CD4-positive, alpha-beta T cell (primary cell): Measurements from ENCODE around the gene DCDC1. TPM values are rescaled to one million over a fixed set of nuclear protein-coding genes. Genes with fewer than 3 reads are reported as not detected.

Experiments
- ATAC-seq: fragments of 200-7000 bp; cut with Tn5 transposase; one replicate; pipeline ENCODE4 v1.10.0; 2022; ENCODE audit warnings: mild to moderate bottlenecking; ENCODE audit not compliant: poor library complexity
- CTCF ChIA-PET: fragments of 350-600 bp; sonication (Branson Sonifier 250); formaldehyde crosslinking; loops from one replicate; lab custom pipeline; 2021; ENCODE audit warnings: antibody characterized with exemption, inconsistent platforms; lab: Charles Lee
- POLR2A ChIA-PET: fragments of 350-600 bp; sonication (Branson Sonifier 250); formaldehyde crosslinking; loops from one replicate; lab custom pipeline; 2021; ENCODE audit warnings: antibody characterized with exemption, inconsistent platforms; lab: Charles Lee
- DNase-seq, 14 experiments: peaks; one replicate each; pipeline ENCODE4 v3.0.0-alpha.2; 2013 to 2020; ENCODE audit warnings: mixed read lengths in 2 of 14
- H3K27ac ChIP-seq, 2 donors: one replicate each; pipeline versions ENCODE4 v1.5.1 to v1.7.0; 2013; ENCODE audit warnings: low read length in 2 of 2, low read depth in 1 of 2, mild to moderate bottlenecking in 1 of 2
- H3K27me3 ChIP-seq, 2 experiments: 1 replicate in 1 of 2; 2 replicates in 1 of 2; pipeline versions ENCODE4 v1.6.1 to v1.7.0; 2013; ENCODE audit warnings: low read length in 2 of 2, control low read depth in 1 of 2, mild to moderate bottlenecking in 1 of 2, moderate library complexity in 1 of 2; ENCODE audit not compliant: insufficient read depth in 2 of 2, control insufficient read depth in 1 of 2
- H3K36me3 ChIP-seq: one replicate; pipeline ENCODE4 v1.6.1; 2013; ENCODE audit warnings: low read length, control low read depth; ENCODE audit not compliant: insufficient read depth
- H3K4me1 ChIP-seq: one replicate; pipeline ENCODE4 v1.6.1; 2013; ENCODE audit warnings: low read length, control low read depth; ENCODE audit not compliant: insufficient read depth
- H3K4me3 ChIP-seq: one replicate; pipeline ENCODE4 v1.5.1; 2013; ENCODE audit warnings: mild to moderate bottlenecking, low read length, moderate library complexity
- H3K9me3 ChIP-seq, 2 experiments: 1 replicate in 1 of 2; 2 replicates in 1 of 2; pipeline versions ENCODE4 v1.6.1 to v1.7.0; 2013; ENCODE audit warnings: low read length in 2 of 2, mild to moderate bottlenecking in 2 of 2, control low read depth in 1 of 2, moderate library complexity in 1 of 2; ENCODE audit not compliant: control insufficient read depth in 1 of 2, insufficient read depth in 1 of 2
- H3K27ac Mint-ChIP-seq: one replicate; pipeline ENCODE4 v1.8.0; 2020; ENCODE audit warnings: mixed read lengths
- H3K27me3 Mint-ChIP-seq: one replicate; pipeline ENCODE4 v1.8.0; 2021; ENCODE audit warnings: mixed read lengths
- H3K36me3 Mint-ChIP-seq: one replicate; pipeline ENCODE4 v1.8.0; 2021; ENCODE audit warnings: low read depth, mixed read lengths
- H3K4me1 Mint-ChIP-seq: one replicate; pipeline ENCODE4 v1.8.0; 2021; ENCODE audit warnings: low read depth, mixed read lengths
- H3K4me3 Mint-ChIP-seq: one replicate; pipeline ENCODE4 v1.8.0; 2020; ENCODE audit warnings: mild to moderate bottlenecking, mixed read lengths
- H3K9me3 Mint-ChIP-seq: one replicate; pipeline ENCODE4 v1.8.0; 2020; ENCODE audit warnings: mixed read lengths
- CTCF ChIP-seq: fragments of 200-600 bp; IDR thresholded peaks from one replicate; pipeline ENCODE4 v1.8.0; 2022; ENCODE audit warnings: antibody characterized with exemption, mild to moderate bottlenecking
- intact Hi-C, 2 experiments: fragments of 100-400 bp; cut with DNase I in 1 of 2; cut with micrococcal nuclease in 1 of 2; formaldehyde crosslinking; loops; one replicate each; pipeline versions ENCODE4 v1.15.1 to v1.9.0; 2023 to 2025; cut with DNase I, micrococcal nuclease
- total RNA-seq, 174 experiments: library from RNA in 2 of 174; stranded (reverse) in 2 of 174; gene quantifications; one replicate each; pipeline ENCODE4 v1.2.3 and lab custom pipeline; 2021 to 2026

The DCDC1 gene
- total RNA-seq, 2 experiments from 2014 or later = 0.11 TPM; not detected in 1

DNA sequence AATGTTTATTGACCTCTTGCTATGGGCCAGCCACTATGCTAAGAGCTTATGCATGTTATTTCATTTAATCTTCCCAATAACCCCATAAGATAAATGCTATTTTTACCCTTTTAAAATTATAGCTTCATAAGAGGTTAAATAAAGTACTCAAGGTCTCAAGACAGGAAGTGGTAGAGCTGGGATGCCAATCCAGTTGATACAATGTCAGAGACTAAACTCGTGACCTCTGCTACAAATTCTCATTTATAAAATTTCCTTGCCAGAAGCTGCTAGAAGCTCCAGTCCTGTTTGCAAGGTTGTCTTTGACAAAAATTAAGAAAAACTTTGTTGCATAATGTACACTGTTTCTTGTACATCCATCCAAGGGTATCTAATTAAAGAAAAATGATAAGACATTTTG, 517.4 kb downstream of the DCDC1 start:
- no peak for TF ChIP-seq CTCF
- no peaks in the 10 kb centered on the region for H3K27me3 ChIP-seq
- Mint-ChIP-seq H3K27ac (no peak overlapping the region), H3K27me3 (no peaks in the 10 kb centered on the region), H3K4me1 (no peaks in the 10 kb centered on the region), H3K36me3 (no peaks in the 10 kb centered on the region), H3K4me3 (no peak overlapping the region), H3K9me3 (no peaks in the 10 kb centered on the region)
- no peak for DNase-seq
- intact Hi-C loops = no loop called here
- H3K36me3 ChIP-seq = no peaks in the 10 kb centered on the region
- CTCF ChIA-PET = no interaction called here
- H3K9me3 ChIP-seq = peaks cover 0 to 4% of the 10 kb centered on the region in 2 experiments
- H3K4me3 ChIP-seq = no peak overlapping the region
- H3K27ac ChIP-seq = no peak overlapping the region
- H3K4me1 ChIP-seq = no peaks in the 10 kb centered on the region
- no peak for ATAC-seq
- POLR2A ChIA-PET = no interaction called here

- H3K36me3 ChIP-seq = no peaks in the 10 kb centered on the region
- no peak overlapping the region for H3K27ac ChIP-seq
- Mint-ChIP-seq H3K27ac (no peak overlapping the region), H3K36me3 (no peaks in the 10 kb centered on the region), H3K4me3 (no peak overlapping the region), H3K27me3 (no peaks in the 10 kb centered on the region), H3K9me3 (peaks cover 15% of the 10 kb centered on the region), H3K4me1 (no peaks in the 10 kb centered on the region)
- H3K4me1 ChIP-seq = no peaks in the 10 kb centered on the region
- no peaks in the 10 kb centered on the region for H3K9me3 ChIP-seq
- intact Hi-C loops = no loop called here
- POLR2A ChIA-PET = no interaction called here
- no peak for TF ChIP-seq CTCF
- H3K4me3 ChIP-seq = no peak overlapping the region
- no peaks in the 10 kb centered on the region for H3K27me3 ChIP-seq
- DNase-seq (no peak), ATAC-seq (no peak)
- CTCF ChIA-PET = no interaction called here
Observed at GRCh38 chr11:30837252-30837651, 532.3 kb downstream of the DCDC1 start.

GRCh38 chr11:30832831-30833230, 536.7 kb downstream of the DCDC1 start:
- ChIA-PET CTCF (no interaction called here), POLR2A (no interaction called here)
- Histone ChIP-seq H3K27me3 (no peaks in the 10 kb centered on the region), H3K4me1 (no peaks in the 10 kb centered on the region), H3K27ac (no peak overlapping the region), H3K9me3 (no peaks in the 10 kb centered on the region), H3K4me3 (no peak overlapping the region), H3K36me3 (no peaks in the 10 kb centered on the region)
- H3K27ac Mint-ChIP-seq = no peak overlapping the region
- TF ChIP-seq CTCF = no peak
- intact Hi-C loops = no loop called here
- ATAC-seq = no peak
- no peaks in the 10 kb centered on the region for H3K4me1 Mint-ChIP-seq
- peaks cover 6% of the 10 kb centered on the region for H3K27me3 Mint-ChIP-seq
- no peak for DNase-seq
- no peak overlapping the region for H3K4me3 Mint-ChIP-seq
- H3K36me3 Mint-ChIP-seq = no peaks in the 10 kb centered on the region
- H3K9me3 Mint-ChIP-seq = peaks cover 12% of the 10 kb centered on the region
